BLaER1 treated with 17β-estradiol and CSF1 and Interleukin-3, amounts not matched to agents 10 nM and 100 nM (cell line): Measurements from ENCODE around the gene CFAP251.

Experiments used
- H3K27ac ChIP-seq, 11 experiments: shearing (Covaris generic); formaldehyde crosslinking; 2 replicates each; pipeline ENCODE4 v1.8.1; 2022
- H3K27me3 ChIP-seq, 11 experiments: shearing (Covaris generic); formaldehyde crosslinking; 2 replicates each; pipeline ENCODE4 v1.8.1; 2022
- H3K36me3 ChIP-seq, 11 experiments: shearing (Covaris generic); formaldehyde crosslinking; 2 replicates each; pipeline ENCODE4 v1.8.1; 2022
- H3K4me1 ChIP-seq, 10 experiments: shearing (Covaris generic); formaldehyde crosslinking; 2 replicates each; pipeline ENCODE4 v1.8.1; 2022
- H3K4me2 ChIP-seq, 11 experiments: shearing (Covaris generic); formaldehyde crosslinking; 2 replicates each; pipeline ENCODE4 v1.8.1; 2022
- H3K4me3 ChIP-seq, 10 experiments: shearing (Covaris generic); formaldehyde crosslinking; 2 replicates each; pipeline ENCODE4 v1.8.1; 2022
- H3K9ac ChIP-seq, 11 experiments: shearing (Covaris generic); formaldehyde crosslinking; 2 replicates each; pipeline ENCODE4 v1.8.1; 2022
- H3K9me3 ChIP-seq, 11 experiments: shearing (Covaris generic); formaldehyde crosslinking; replicated peaks in 1 of 11; 2 replicates each; pipeline ENCODE4 v1.8.1; 2022
- H4K20me1 ChIP-seq, 11 experiments: shearing (Covaris generic); formaldehyde crosslinking; 2 replicates each; pipeline ENCODE4 v1.8.1; 2022
- Cebpa-rat ChIP-seq, 11 experiments: shearing (Covaris generic); IDR thresholded peaks; 2 replicates each; pipeline ENCODE4 v1.8.1; 2022

CFAP251 gene

DNA sequence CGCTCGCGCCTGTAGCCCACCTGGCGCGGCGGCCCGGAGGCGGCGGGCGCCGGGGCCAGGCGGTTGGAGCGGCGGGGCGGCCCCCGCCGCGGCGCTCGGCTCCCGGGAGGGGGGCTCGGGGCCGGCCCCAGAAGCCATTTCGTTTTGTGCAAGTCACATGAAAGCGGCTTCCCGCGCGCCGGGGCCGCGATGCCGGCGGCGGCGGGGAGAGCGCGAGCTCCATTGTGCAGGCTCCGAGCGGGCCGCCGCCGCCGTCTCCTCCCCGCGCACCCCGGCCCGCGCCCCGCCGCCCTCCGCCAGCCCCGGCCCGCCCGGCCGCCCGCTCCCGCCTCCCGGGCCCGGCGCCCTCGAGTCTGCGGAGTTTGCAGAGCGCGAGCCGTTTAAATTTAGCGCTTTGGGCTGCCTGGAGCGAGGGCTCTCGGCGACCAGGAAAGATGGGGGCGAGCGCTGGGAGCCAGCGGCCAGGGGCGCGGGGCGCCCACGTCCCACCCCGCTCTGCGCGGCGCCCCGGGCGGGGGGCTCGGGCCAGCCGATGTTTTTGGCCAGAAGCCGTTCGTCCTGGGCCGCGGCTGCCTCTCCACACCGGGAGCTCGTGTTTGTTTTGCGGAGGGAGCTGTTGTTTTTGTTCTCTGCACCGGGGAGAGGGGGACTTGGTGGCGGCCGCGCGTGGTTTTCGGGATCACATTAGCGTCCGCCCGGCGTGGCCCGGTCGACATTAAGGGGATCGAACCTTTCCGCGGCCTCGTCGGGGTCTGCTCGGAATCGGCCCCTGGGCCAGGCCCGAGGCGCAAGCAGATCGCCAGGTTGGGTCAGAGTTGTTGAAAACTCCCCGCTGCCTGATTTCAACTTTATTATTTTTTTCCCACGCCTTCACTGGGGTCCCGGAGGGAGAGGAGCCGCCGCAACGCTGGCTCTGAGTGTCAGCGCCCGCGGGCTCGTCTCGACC, 104.3 kb downstream of the CFAP251 start:
- peaks cover 29 to 79% (median 71%) of the 10 kb centered on the region in 10 experiments for H3K4me1 ChIP-seq
- H3K27ac ChIP-seq: peak overlapping the region; percentile 50 to 97 (median 92); a peak in 21 of 22 replicates
- peaks cover 0 to 17% (median 0%) of the 10 kb centered on the region in 11 experiments; a peak in 5 of 22 replicates for H3K27me3 ChIP-seq
- H4K20me1 ChIP-seq: peaks cover 0 to 46% (median 21%) of the 10 kb centered on the region in 11 experiments; a peak in 16 of 22 replicates
- peak overlapping the region; percentile 77 to 98 (median 91) for H3K9ac ChIP-seq
- peaks cover 0 to 14% (median 3%) of the 10 kb centered on the region in 11 experiments; a peak in 6 of 22 replicates for H3K36me3 ChIP-seq
- no peak for TF ChIP-seq Cebpa-rat (IDR thresholded peaks at IDR 0.05)
- H3K4me3 ChIP-seq: peak overlapping the region; percentile 72 to 90 (median 84)
- H3K9me3 ChIP-seq: peaks cover 7 to 16% (median 11%) of the 10 kb centered on the region in 11 experiments
- H3K4me2 ChIP-seq: peak overlapping the region; percentile 91 to 99 (median 98)

DNA sequence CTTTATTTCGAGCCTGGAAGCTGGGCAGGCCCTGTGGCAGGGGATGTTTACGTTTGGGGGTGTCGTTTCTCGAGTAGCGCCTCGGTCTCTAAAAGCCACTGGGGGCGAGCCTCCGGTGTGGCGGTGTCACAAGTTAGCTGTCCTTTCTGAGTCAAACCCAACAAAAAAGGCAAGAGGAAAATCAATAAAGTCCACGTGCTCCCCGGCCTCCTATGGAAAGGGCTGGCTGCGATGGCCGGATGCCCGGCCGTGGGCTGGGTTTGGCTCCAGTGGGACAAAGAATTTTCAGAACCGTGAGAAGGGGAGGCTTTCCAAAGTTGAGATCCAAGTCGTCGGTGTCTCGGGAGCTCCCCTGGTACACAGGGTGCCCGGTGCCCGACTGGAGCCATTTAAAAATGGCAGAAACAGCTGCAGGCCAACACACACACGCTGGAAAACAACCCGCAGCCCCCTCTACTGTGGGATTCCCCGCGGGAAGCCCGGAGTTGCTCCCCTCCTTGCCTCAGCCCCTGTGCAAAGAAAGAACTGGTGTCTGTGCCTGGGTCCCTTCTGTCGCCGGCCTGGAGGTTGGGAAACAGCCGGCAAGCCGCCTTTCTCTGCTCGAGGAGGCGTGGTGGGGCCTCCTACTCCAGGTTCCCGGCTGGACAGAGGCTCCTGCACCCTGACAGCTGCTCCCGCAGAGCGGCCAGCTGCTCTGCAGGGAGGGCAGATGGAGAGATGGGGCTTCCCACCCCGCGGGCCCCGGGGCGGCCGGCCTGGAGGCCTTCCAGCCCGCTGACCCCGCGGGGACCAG, 105.1 kb downstream of the CFAP251 start:
- Histone ChIP-seq H3K4me3 (peak overlapping the region; percentile 72 to 90 (median 84)), H3K9me3 (peaks cover 0 to 7% (median 4%) of the 10 kb centered on the region in 11 experiments; a peak in 19 of 22 replicates), H3K9ac (peak overlapping the region; percentile 77 to 98 (median 91)), H3K4me2 (peak overlapping the region; percentile 91 to 99 (median 98)), H3K4me1 (peaks cover 36 to 81% (median 75%) of the 10 kb centered on the region in 10 experiments), H3K27me3 (peaks cover 0 to 17% (median 0%) of the 10 kb centered on the region in 11 experiments; a peak in 5 of 22 replicates), H4K20me1 (peaks cover 4 to 55% (median 30%) of the 10 kb centered on the region in 11 experiments; a peak in 18 of 22 replicates), H3K27ac (peak overlapping the region; percentile 50 to 97 (median 92); a peak in 20 of 22 replicates), H3K36me3 (peaks cover 0 to 12% (median 0%) of the 10 kb centered on the region in 11 experiments; a peak in 4 of 22 replicates)
- TF ChIP-seq Cebpa-rat (IDR thresholded peaks at IDR 0.05): no peak

DNA sequence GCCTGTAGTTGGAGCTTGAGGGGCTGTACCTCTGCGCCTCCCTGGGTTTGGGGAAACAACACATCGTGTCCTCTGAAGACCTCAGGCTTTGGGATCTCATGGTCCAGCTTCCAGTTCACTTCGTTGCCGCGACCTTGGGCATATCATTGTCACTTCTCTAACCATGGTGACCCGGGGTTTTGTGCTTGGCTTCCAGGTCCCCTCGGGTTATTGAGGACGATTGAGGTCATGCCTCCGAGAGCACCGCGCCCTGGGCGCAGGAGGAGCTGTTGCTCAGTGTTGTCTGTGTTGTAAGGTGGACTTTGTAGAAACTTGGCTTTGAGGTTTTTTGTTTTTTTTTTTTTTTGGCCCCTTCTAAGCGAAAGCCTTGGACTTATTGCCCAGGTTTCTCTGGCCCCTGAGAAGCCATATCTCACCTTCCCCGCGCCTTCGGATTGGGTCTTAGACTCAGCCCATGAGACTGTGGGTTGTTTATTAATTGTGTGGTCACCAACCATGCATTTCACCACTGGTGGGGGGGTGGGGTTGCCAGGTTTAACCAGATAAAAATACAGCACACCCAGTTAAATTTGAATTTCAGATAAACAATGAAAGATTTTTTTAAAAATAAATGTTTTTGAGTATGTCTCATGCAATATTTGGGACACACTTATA, 105.9 kb downstream of the CFAP251 start:
- peaks cover 0 to 12% (median 0%) of the 10 kb centered on the region in 11 experiments; a peak in 3 of 22 replicates for H3K36me3 ChIP-seq
- H3K9me3 ChIP-seq: no peaks in the 10 kb centered on the region
- peaks cover 43 to 82% (median 75%) of the 10 kb centered on the region in 10 experiments for H3K4me1 ChIP-seq
- H3K4me3 ChIP-seq: peak overlapping the region; percentile 72 to 90 (median 84)
- TF ChIP-seq Cebpa-rat (IDR thresholded peaks at IDR 0.05): no peak
- peaks cover 8 to 62% (median 37%) of the 10 kb centered on the region in 11 experiments; a peak in 18 of 22 replicates for H4K20me1 ChIP-seq
- H3K27me3 ChIP-seq: peaks cover 0 to 24% (median 0%) of the 10 kb centered on the region in 11 experiments; a peak in 5 of 22 replicates
- peak overlapping the region in 10 of 11 experiments; percentile 50 to 97 (median 93); a peak in 18 of 22 replicates for H3K27ac ChIP-seq
- peak overlapping the region; percentile 77 to 98 (median 91); a peak in 21 of 22 replicates for H3K9ac ChIP-seq
- H3K4me2 ChIP-seq: peak overlapping the region; percentile 91 to 99 (median 98)

DNA sequence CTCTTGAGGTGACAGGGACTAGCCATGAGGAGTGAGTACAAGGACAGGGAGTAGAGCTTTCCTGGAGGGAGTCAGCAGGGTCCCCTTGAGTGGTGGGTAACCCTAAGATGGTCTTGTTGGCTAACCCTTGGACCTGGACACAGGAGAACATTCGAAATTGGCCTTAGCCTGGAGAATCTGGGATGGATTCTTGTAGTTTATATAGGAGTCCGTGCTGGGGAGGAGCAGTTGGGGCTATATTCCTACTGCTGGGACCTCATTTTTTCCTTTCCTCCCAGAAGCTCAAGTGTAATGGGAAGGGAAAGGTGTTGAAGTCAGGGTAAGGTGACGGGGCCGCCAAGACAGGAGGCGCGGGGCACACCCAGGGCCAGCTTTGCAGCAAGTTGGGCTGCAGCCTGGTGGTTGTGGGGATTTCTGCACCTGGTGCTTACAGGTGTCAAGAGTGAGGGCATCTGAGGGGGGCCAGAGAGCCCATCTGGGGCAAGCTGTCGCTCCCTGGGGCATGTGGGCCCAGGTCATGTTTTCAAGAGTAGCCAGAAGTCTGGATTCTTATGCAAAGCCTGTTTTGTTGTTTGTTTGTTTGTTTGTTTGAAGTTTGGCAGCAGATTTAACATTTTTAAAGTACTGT, 108.4 kb downstream of the CFAP251 start:
- Histone ChIP-seq H3K4me3 (no peak overlapping the region), H4K20me1 (peaks cover 11 to 87% (median 63%) of the 10 kb centered on the region in 11 experiments; a peak in 20 of 22 replicates)

DNA sequence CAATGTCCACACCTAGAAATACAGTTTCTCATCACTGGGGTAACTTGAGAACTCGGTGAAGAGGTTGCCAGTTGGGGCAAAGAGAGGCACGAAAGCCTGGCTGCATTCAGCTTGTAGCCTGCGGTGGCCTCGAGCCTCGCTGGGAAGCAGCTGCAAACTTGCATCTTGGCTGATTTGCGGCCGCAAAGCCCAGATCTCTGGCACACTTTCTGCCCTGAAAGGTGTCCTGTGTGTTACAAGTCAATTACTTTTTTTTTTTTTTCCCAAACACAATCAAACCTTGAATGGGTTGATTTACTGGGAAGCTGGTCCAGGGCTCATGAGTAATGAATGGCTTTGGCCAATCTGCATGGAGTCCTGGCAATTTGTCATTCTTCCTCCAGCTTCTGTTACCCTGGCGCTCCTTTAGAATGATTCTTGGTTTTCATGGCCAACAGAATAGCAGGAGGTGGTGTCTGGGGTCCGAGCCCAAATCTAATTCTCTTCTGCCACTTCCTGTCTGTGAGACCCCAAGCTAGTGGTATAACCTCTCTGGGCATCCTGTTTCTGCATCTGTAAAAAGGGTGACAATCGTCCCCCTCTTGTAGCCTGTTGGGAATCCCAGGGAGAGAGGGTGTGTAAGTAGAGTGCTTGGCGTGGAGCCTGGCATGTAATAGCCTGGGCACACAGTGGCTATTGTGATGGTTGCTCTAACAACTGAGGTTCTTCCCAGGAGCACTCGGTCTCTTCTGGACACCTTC, 109.9 kb downstream of the CFAP251 start:
- H4K20me1 ChIP-seq: peaks cover 11 to 99% (median 78%) of the 10 kb centered on the region in 11 experiments; a peak in 20 of 22 replicates
- peak overlapping the region in 8 of 11 experiments; percentile 51 to 97 (median 77); a peak in 15 of 22 replicates for H3K27ac ChIP-seq
- H3K27me3 ChIP-seq: peaks cover 0 to 9% (median 0%) of the 10 kb centered on the region in 11 experiments; a peak in 1 of 22 replicates

More for the DNA sequence above, 108.4 kb downstream of the CFAP251 start:
- H3K4me2 ChIP-seq: peak overlapping the region in 9 of 11 experiments; percentile 78 to 99 (median 97); a peak in 20 of 22 replicates
- H3K9me3 ChIP-seq: no peaks in the 10 kb centered on the region
- H3K9ac ChIP-seq: peak overlapping the region in 6 of 11 experiments; percentile 38 to 67 (median 54); a peak in 8 of 22 replicates
- H3K4me1 ChIP-seq: peaks cover 53 to 90% (median 82%) of the 10 kb centered on the region in 10 experiments
- peaks cover 0 to 22% (median 1%) of the 10 kb centered on the region in 11 experiments; a peak in 8 of 22 replicates for H3K36me3 ChIP-seq
- no peak for TF ChIP-seq Cebpa-rat (IDR thresholded peaks at IDR 0.05)
- peaks cover 0 to 9% (median 0%) of the 10 kb centered on the region in 11 experiments; a peak in 1 of 22 replicates for H3K27me3 ChIP-seq
- peak overlapping the region in 8 of 11 experiments; percentile 27 to 97 (median 92); a peak in 16 of 22 replicates for H3K27ac ChIP-seq

DNA sequence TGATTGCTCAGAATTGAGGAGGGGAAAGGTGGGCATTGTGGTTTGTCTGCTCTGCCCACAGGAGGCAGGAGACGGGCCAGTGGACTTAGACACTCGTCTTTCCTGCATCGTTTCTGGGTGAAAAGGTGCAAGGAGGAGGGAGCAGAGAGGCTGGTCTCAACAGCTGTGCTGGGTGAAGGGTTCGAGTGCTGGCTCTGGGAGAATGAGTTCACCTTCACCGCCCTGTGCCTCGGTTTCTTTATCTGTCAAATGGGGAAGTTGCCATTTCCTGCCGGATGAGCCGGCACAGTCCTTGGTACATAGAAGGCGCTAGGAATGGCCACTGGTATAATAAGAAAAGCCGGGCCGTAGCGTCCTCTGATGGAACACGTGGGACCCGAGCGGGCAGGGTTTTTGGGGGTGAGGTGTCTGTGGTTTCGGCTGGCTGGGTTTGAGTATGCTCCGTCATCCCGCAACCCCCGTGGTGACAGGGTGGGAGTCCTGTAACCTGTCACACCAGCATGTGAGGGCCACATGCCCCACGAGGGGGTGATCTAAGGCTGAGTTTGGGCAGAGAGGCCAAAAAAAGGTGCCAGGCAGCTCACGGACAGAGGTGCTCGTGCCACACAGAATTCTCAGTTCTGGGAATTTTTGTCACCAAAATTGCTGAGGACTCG, 110.6 kb downstream of the CFAP251 start:
- H3K36me3 ChIP-seq: peaks cover 0 to 45% (median 24%) of the 10 kb centered on the region in 11 experiments; a peak in 14 of 22 replicates
- peaks cover 11 to 99% (median 85%) of the 10 kb centered on the region in 11 experiments; a peak in 20 of 22 replicates for H4K20me1 ChIP-seq
- H3K27ac ChIP-seq: peak overlapping the region in 9 of 11 experiments; percentile 32 to 97 (median 65); a peak in 19 of 22 replicates
- peak overlapping the region; percentile 56 to 99 (median 97) for H3K4me2 ChIP-seq
- TF ChIP-seq Cebpa-rat (IDR thresholded peaks at IDR 0.05): no peak
- H3K9ac ChIP-seq: peak overlapping the region; percentile 11 to 67 (median 53); a peak in 20 of 22 replicates
- no peaks in the 10 kb centered on the region for H3K9me3 ChIP-seq
- peak overlapping the region in 4 of 10 experiments; percentile 23 to 27 (median 26); a peak in 5 of 20 replicates for H3K4me3 ChIP-seq
- H3K27me3 ChIP-seq: peaks cover 0 to 9% (median 0%) of the 10 kb centered on the region in 11 experiments; a peak in 1 of 22 replicates
- H3K4me1 ChIP-seq: peaks cover 45 to 90% (median 82%) of the 10 kb centered on the region in 10 experiments

More for the DNA sequence above, 109.9 kb downstream of the CFAP251 start:
- TF ChIP-seq Cebpa-rat (IDR thresholded peaks at IDR 0.05): no peak
- no peaks in the 10 kb centered on the region for H3K9me3 ChIP-seq
- peak overlapping the region in 8 of 11 experiments; percentile 45 to 67 (median 58); a peak in 14 of 22 replicates for H3K9ac ChIP-seq
- peak overlapping the region in 4 of 10 experiments; percentile 13 to 26 (median 24); a peak in 3 of 20 replicates for H3K4me3 ChIP-seq
- H3K4me1 ChIP-seq: peaks cover 48 to 91% (median 86%) of the 10 kb centered on the region in 10 experiments
- H3K4me2 ChIP-seq: peak overlapping the region; percentile 56 to 99 (median 97)
- peaks cover 0 to 38% (median 17%) of the 10 kb centered on the region in 11 experiments; a peak in 14 of 22 replicates for H3K36me3 ChIP-seq
